GM23338 (cell line): ENCODE results near the gene CPAMD8.

Experiments used
- CREB1 ChIP-seq: fragments of 250-450 bp; sonication (Bioruptor Pico); IDR thresholded peaks from 2 replicates; pipeline ENCODE4 v1.5.0; 2020; ENCODE audit warnings: low read depth, mild to moderate bottlenecking, moderate library complexity
- CTCF ChIP-seq, 2 experiments: fragments of 200-600 bp in 1 of 2; sonication (generic) in 1 of 2; conservative IDR thresholded peaks; 2 replicates each; pipeline versions ENCODE4 v1.5.1 to v1.6.1; 2016 to 2017; ENCODE audit warnings: antibody characterized with exemption in 2 of 2, low read depth in 2 of 2, mild to moderate bottlenecking in 2 of 2, moderate library complexity in 1 of 2
- ETS1 ChIP-seq: IDR thresholded peaks from 2 replicates; pipeline ENCODE4 v1.6.1; 2016; ENCODE audit warnings: antibody characterized with exemption
- EZH2 ChIP-seq: fragments of 200-600 bp; sonication (generic); IDR thresholded peaks from one replicate; pipeline ENCODE4 v1.8.0; 2017; ENCODE audit warnings: antibody characterized with exemption, mild to moderate bottlenecking, low read depth; ENCODE audit not compliant: unreplicated experiment
- EZH2phosphoT487 ChIP-seq: fragments of 200-600 bp; sonication (generic); IDR thresholded peaks from one replicate; pipeline ENCODE4 v1.8.1; 2018; ENCODE audit warnings: antibody characterized with exemption; ENCODE audit not compliant: unreplicated experiment
- JUNB ChIP-seq: IDR thresholded peaks from one replicate; pipeline ENCODE4 v1.6.1; 2016; ENCODE audit warnings: antibody characterized with exemption; ENCODE audit not compliant: unreplicated experiment
- POLR2AphosphoS5 ChIP-seq: IDR thresholded peaks from 2 replicates; pipeline ENCODE4 v1.6.1; 2016; ENCODE audit warnings: antibody characterized with exemption, low read depth
- REST ChIP-seq: IDR thresholded peaks from one replicate; pipeline ENCODE4 v1.6.1; 2018; ENCODE audit warnings: antibody characterized with exemption; ENCODE audit not compliant: unreplicated experiment
- STAT1 ChIP-seq: IDR thresholded peaks from one replicate; pipeline ENCODE4 v1.6.1; 2016; ENCODE audit warnings: antibody characterized with exemption; ENCODE audit not compliant: unreplicated experiment
- ZNF114 ChIP-seq: fragments of 250-450 bp; sonication (Bioruptor Pico); IDR thresholded peaks from 2 replicates; pipeline ENCODE4 v1.5.0; 2020; ENCODE audit warnings: mild to moderate bottlenecking, moderate library complexity

- TF ChIP-seq CTCF (conservative IDR thresholded peaks at IDR 0.05; ENCODE audit: low read depth in 2 of 2) (no peak), JUNB (no peak), EZH2 (no peak), POLR2AphosphoS5 (no peak), CREB1 (no peak), STAT1 (no peak), REST (no peak), EZH2phosphoT487 (no peak), ETS1 (no peak), ZNF114 (CRISPR knock-in tag) (no peak)
Observed at GRCh38 chr19:16889366-16889882, 137.2 kb downstream of the CPAMD8 start.
